HFFc6 (cell line): ENCODE data around the gene RRM1. TPM values are rescaled to one million over a fixed set of nuclear protein-coding genes. Genes with fewer than 3 reads are reported as not detected.

Experiments
- DNase-seq: peaks from one replicate; pipeline ENCODE4 v3.0.0-alpha.2; 2018
- H3K27ac Mint-ChIP-seq: 2 replicates; pipeline ENCODE4 v1.8.0; 2020; ENCODE audit warnings: mild to moderate bottlenecking, mixed read lengths
- H3K27me3 Mint-ChIP-seq: 2 replicates; pipeline ENCODE4 v1.8.0; 2021; ENCODE audit warnings: mild to moderate bottlenecking, moderate library complexity, mixed read lengths; ENCODE audit not compliant: insufficient read depth
- H3K36me3 Mint-ChIP-seq: 2 replicates; pipeline ENCODE4 v1.8.0; 2021; ENCODE audit warnings: low read depth, mixed read lengths
- H3K4me1 Mint-ChIP-seq: 2 replicates; pipeline ENCODE4 v1.8.0; 2020; ENCODE audit warnings: low read depth, mixed read lengths
- H3K4me3 Mint-ChIP-seq: 2 replicates; pipeline ENCODE4 v1.8.0; 2020; ENCODE audit warnings: mild to moderate bottlenecking, moderate library complexity, mixed read lengths
- H3K9me3 Mint-ChIP-seq: 2 replicates; pipeline ENCODE4 v1.8.0; 2020; ENCODE audit warnings: mild to moderate bottlenecking, mixed read lengths
- CTCF ChIP-seq: fragments of 200-600 bp; sonication (generic); IDR thresholded peaks from 2 replicates; pipeline ENCODE4 v1.5.0; 2021; ENCODE audit warnings: antibody characterized with exemption, mild to moderate bottlenecking
- total RNA-seq, 6 experiments: library from RNA; stranded (reverse); fragmentation: NEBNext Ultra II Directional; extraction: Animal tissue kit (Norgen Biotek cat#: 25700); gene quantifications; 2 replicates in 1 of 6; 3 replicates in 5 of 6; pipeline ENCODE4 v1.2.3, GENCODE V29; 2021

RRM1 gene
- total RNA-seq, 6 experiments from 2014 or later, result 68.1 to 145 (median 126) TPM

DNA sequence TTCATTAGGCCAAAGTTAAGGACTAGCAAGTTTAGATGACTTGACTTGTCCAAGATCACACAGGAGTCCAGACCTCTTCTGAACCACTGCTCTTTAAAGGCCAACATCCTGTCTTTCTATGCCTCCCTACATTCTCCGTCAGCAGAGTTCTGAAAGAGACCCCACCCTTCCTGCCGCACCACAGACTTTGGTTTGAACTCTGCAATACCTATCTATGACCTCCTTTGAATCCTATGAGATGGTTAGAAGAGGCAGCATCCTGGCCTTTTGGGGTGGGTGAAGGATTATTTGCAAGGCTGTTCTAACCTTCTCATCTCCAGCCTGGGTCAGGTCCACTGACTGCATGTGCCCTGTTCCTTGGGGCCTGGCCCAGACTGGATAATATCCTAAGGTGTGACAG lies 4.3 kb upstream of the RRM1 start:
- peaks cover 24% of the 10 kb centered on the region for H3K4me1 Mint-ChIP-seq
- no peak overlapping the region for H3K4me3 Mint-ChIP-seq
- DNase-seq, result no peak
- no peaks in the 10 kb centered on the region for H3K9me3 Mint-ChIP-seq
- H3K27me3 Mint-ChIP-seq, result no peaks in the 10 kb centered on the region; the same call in 1 of the 2 replicates
- H3K36me3 Mint-ChIP-seq, result peaks cover 10% of the 10 kb centered on the region
- TF ChIP-seq CTCF, result no peak
- H3K27ac Mint-ChIP-seq, result no peak overlapping the region

GRCh38 chr11:4092026-4092425 lies 2.6 kb upstream of the RRM1 start:
- Mint-ChIP-seq H3K27me3 (no peaks in the 10 kb centered on the region), H3K36me3 (peaks cover 14% of the 10 kb centered on the region), H3K4me3 (no peak overlapping the region), H3K27ac (no peak overlapping the region; the same call in 1 of the 2 replicates), H3K9me3 (no peaks in the 10 kb centered on the region), H3K4me1 (peaks cover 31% of the 10 kb centered on the region)
- no peak for DNase-seq
- no peak for TF ChIP-seq CTCF

GRCh38 chr11:4093519-4094347 lies 866 bp upstream of the RRM1 start:
- TF ChIP-seq CTCF, result no peak
- H3K9me3 Mint-ChIP-seq, result no peaks in the 10 kb centered on the region
- peak overlapping the region; percentile 96 for H3K27ac Mint-ChIP-seq
- peaks cover 17% of the 10 kb centered on the region for H3K36me3 Mint-ChIP-seq
- no peak for DNase-seq
- no peaks in the 10 kb centered on the region for H3K27me3 Mint-ChIP-seq
- H3K4me1 Mint-ChIP-seq, result peaks cover 32% of the 10 kb centered on the region
- H3K4me3 Mint-ChIP-seq, result peak overlapping the region; percentile 91

- Mint-ChIP-seq H3K4me1 (peaks cover 47% of the 10 kb centered on the region), H3K27me3 (no peaks in the 10 kb centered on the region), H3K9me3 (no peaks in the 10 kb centered on the region), H3K27ac (peak overlapping the region; percentile 96), H3K4me3 (peak overlapping the region; percentile 91), H3K36me3 (peaks cover 19% of the 10 kb centered on the region)
- no peak; the same call in none of the 2 replicates for TF ChIP-seq CTCF
- DNase-seq, result peak; percentile 76
These were observed 1.1 kb downstream of the RRM1 start for GRCh38 chr11:4095509-4096230.

DNA sequence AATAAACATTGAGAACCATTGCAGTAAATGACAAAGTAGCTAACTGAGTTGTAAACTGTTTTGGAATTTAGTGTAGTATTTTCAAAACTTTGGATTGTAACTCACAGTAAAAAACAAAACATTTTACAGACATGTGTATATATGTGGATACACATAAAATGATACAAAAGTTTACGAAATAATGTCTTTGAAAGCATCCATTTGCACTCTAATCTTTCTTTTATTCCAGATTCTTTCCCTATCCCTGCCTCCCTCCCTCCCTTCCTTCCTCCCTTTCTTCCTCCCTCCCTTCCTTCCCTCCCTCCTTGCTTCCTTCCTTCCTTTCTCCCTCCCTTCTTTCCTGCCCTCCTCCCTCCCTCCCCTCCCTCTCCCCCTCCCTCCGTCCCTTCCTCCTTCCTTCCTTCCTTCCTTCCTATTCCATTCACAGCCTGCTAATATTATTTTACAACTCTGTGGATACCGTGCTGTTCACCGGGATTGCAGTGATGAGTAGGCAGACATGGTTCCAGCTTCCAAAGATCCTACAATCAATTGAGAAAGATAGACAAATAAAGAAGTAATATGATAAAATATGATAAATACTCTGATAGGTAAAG lies 3.5 kb downstream of the RRM1 start:
- no peaks in the 10 kb centered on the region for H3K9me3 Mint-ChIP-seq
- H3K27me3 Mint-ChIP-seq, result no peaks in the 10 kb centered on the region
- peaks cover 33% of the 10 kb centered on the region for H3K36me3 Mint-ChIP-seq
- TF ChIP-seq CTCF, result no peak
- DNase-seq, result no peak
- no peak overlapping the region for H3K4me3 Mint-ChIP-seq
- peaks cover 47% of the 10 kb centered on the region for H3K4me1 Mint-ChIP-seq
- no peak overlapping the region for H3K27ac Mint-ChIP-seq
